GM23338 (cell line): ENCODE data around the gene UTP3. TPM values are rescaled to one million over a fixed set of nuclear protein-coding genes. Genes with fewer than 3 reads are reported as not detected.

ENCODE experiments used
- ATAC-seq: fragments of 200-7000 bp; cut with Tn5 transposase; 3 replicates; pipeline ENCODE4 v1.9.1; 2020
- DNase-seq: peaks from one replicate; pipeline ENCODE4 v3.0.0-alpha.2; 2015; ENCODE audit warnings: low spot score
- H2AFZ ChIP-seq: fragments of 200-600 bp; sonication (generic); 2 replicates; pipeline ENCODE4 v1.8.0; 2016; ENCODE audit warnings: antibody characterized with exemption, mild to moderate bottlenecking, moderate library complexity
- H3F3A ChIP-seq: fragments of 200-600 bp; sonication (generic); replicated peaks from 2 replicates; pipeline ENCODE4 v1.8.0; 2017; ENCODE audit warnings: antibody characterized with exemption, mixed run types, low read depth
- H3K27ac ChIP-seq: fragments of 200-600 bp; sonication (generic); 2 replicates; pipeline ENCODE4 v1.6.1; 2016; ENCODE audit warnings: low read depth
- H3K27me3 ChIP-seq: fragments of 200-600 bp; sonication (generic); 2 replicates; pipeline ENCODE4 v1.8.0; 2016; ENCODE audit warnings: mild to moderate bottlenecking, mixed run types, moderate library complexity; ENCODE audit not compliant: insufficient read depth
- H3K36me3 ChIP-seq: fragments of 200-600 bp; sonication (generic); 2 replicates; pipeline ENCODE4 v1.8.0; 2016; ENCODE audit warnings: mild to moderate bottlenecking; ENCODE audit not compliant: insufficient read depth
- H3K4me1 ChIP-seq: fragments of 200-600 bp; sonication (generic); 2 replicates; pipeline ENCODE4 v1.8.0; 2016; ENCODE audit warnings: mild to moderate bottlenecking, moderate library complexity; ENCODE audit not compliant: insufficient read depth
- H3K4me2 ChIP-seq: fragments of 200-600 bp; sonication (generic); 2 replicates; pipeline ENCODE4 v1.7.1; 2017; ENCODE audit warnings: mixed run types
- H3K4me3 ChIP-seq: fragments of 200-600 bp; sonication (generic); 2 replicates; pipeline ENCODE4 v1.6.1; 2016; ENCODE audit warnings: mixed run types
- H3K79me2 ChIP-seq: fragments of 200-600 bp; sonication (generic); replicated peaks from 2 replicates; pipeline ENCODE4 v1.8.0; 2017; ENCODE audit warnings: mild to moderate bottlenecking; ENCODE audit not compliant: insufficient read depth
- H3K9me2 ChIP-seq: fragments of 200-600 bp; sonication (generic); 2 replicates; pipeline ENCODE4 v1.8.0; 2017; ENCODE audit not compliant: insufficient read depth
- H4K20me1 ChIP-seq: fragments of 200-600 bp; sonication (generic); replicated peaks from 2 replicates; pipeline ENCODE4 v1.8.0; 2017; ENCODE audit warnings: mild to moderate bottlenecking; ENCODE audit not compliant: insufficient read depth
- H3K27ac Mint-ChIP-seq: 2 replicates; pipeline ENCODE4 v1.8.0; 2020; ENCODE audit warnings: inconsistent platforms, mild to moderate bottlenecking, moderate library complexity, mixed read lengths
- H3K27me3 Mint-ChIP-seq: 3 replicates; pipeline ENCODE4 v1.8.0; 2022; ENCODE audit warnings: low read depth, mild to moderate bottlenecking, moderate library complexity, mixed read lengths, inconsistent platforms; ENCODE audit not compliant: insufficient read depth, poor library complexity
- H3K36me3 Mint-ChIP-seq: 3 replicates; pipeline ENCODE4 v1.8.0; 2021; ENCODE audit warnings: low read depth, mild to moderate bottlenecking, inconsistent platforms, moderate library complexity, mixed read lengths
- H3K4me1 Mint-ChIP-seq: 3 replicates; pipeline ENCODE4 v1.8.0; 2020; ENCODE audit warnings: mild to moderate bottlenecking, inconsistent platforms, mixed read lengths
- H3K4me3 Mint-ChIP-seq: 3 replicates; pipeline ENCODE4 v1.8.0; 2021; ENCODE audit warnings: moderate library complexity, mild to moderate bottlenecking, inconsistent platforms, mixed read lengths
- H3K9me3 Mint-ChIP-seq: 3 replicates; pipeline ENCODE4 v1.8.0; 2020; ENCODE audit warnings: moderate library complexity, mild to moderate bottlenecking, inconsistent platforms, mixed read lengths
- CREB1 ChIP-seq: fragments of 250-450 bp; sonication (Bioruptor Pico); IDR thresholded peaks from 2 replicates; pipeline ENCODE4 v1.5.0; 2020; ENCODE audit warnings: low read depth, mild to moderate bottlenecking, moderate library complexity
- EZH2 ChIP-seq: fragments of 200-600 bp; sonication (generic); IDR thresholded peaks from one replicate; pipeline ENCODE4 v1.8.0; 2017; ENCODE audit warnings: antibody characterized with exemption, mild to moderate bottlenecking, low read depth; ENCODE audit not compliant: unreplicated experiment
- JUNB ChIP-seq: IDR thresholded peaks from one replicate; pipeline ENCODE4 v1.6.1; 2016; ENCODE audit warnings: antibody characterized with exemption; ENCODE audit not compliant: unreplicated experiment
- NANOG ChIP-seq: IDR thresholded peaks from 2 replicates; pipeline ENCODE4 v1.6.1; 2016; ENCODE audit warnings: antibody characterized with exemption, borderline replicate concordance
- POLR2AphosphoS5 ChIP-seq: IDR thresholded peaks from 2 replicates; pipeline ENCODE4 v1.6.1; 2016; ENCODE audit warnings: antibody characterized with exemption, low read depth
- ZNF114 ChIP-seq: fragments of 250-450 bp; sonication (Bioruptor Pico); IDR thresholded peaks from 2 replicates; pipeline ENCODE4 v1.5.0; 2020; ENCODE audit warnings: mild to moderate bottlenecking, moderate library complexity
- polyA plus RNA-seq: library from polyadenylated mRNA; unstranded; fragments of >200 nt; fragmentation: Nextera tagmentation; extraction: Ambion mirVana; gene quantifications from 2 replicates; pipeline ENCODE4 v1.2.1, GENCODE V29; 2016
- total RNA-seq: library from RNA; depleted of rRNA; stranded (reverse); fragments of >200 nt; shearing (Covaris generic); gene quantifications from 2 replicates; pipeline ENCODE4 v1.2.3, GENCODE V29; 2014
- TF ChIP-seq, protein P1 (sequence below): fragments of 250-450 bp; sonication (Bioruptor Pico); IDR thresholded peaks from 2 replicates; pipeline ENCODE4 v1.5.0; 2020; ENCODE audit warnings: mild to moderate bottlenecking, moderate library complexity
- TF ChIP-seq, protein P2 (sequence below), 2 experiments: fragments of 200-600 bp in 1 of 2; sonication (generic) in 1 of 2; conservative IDR thresholded peaks; 2 replicates each; pipeline versions ENCODE4 v1.5.1 to v1.6.1; 2016 to 2017; ENCODE audit warnings: antibody characterized with exemption in 2 of 2, low read depth in 2 of 2, mild to moderate bottlenecking in 2 of 2, moderate library complexity in 1 of 2

Gene UTP3
- total and polyA plus RNA-seq, 2 experiments from 2014 or later: 36.9 to 44.3 TPM

- TF ChIP-seq, protein P1, sequence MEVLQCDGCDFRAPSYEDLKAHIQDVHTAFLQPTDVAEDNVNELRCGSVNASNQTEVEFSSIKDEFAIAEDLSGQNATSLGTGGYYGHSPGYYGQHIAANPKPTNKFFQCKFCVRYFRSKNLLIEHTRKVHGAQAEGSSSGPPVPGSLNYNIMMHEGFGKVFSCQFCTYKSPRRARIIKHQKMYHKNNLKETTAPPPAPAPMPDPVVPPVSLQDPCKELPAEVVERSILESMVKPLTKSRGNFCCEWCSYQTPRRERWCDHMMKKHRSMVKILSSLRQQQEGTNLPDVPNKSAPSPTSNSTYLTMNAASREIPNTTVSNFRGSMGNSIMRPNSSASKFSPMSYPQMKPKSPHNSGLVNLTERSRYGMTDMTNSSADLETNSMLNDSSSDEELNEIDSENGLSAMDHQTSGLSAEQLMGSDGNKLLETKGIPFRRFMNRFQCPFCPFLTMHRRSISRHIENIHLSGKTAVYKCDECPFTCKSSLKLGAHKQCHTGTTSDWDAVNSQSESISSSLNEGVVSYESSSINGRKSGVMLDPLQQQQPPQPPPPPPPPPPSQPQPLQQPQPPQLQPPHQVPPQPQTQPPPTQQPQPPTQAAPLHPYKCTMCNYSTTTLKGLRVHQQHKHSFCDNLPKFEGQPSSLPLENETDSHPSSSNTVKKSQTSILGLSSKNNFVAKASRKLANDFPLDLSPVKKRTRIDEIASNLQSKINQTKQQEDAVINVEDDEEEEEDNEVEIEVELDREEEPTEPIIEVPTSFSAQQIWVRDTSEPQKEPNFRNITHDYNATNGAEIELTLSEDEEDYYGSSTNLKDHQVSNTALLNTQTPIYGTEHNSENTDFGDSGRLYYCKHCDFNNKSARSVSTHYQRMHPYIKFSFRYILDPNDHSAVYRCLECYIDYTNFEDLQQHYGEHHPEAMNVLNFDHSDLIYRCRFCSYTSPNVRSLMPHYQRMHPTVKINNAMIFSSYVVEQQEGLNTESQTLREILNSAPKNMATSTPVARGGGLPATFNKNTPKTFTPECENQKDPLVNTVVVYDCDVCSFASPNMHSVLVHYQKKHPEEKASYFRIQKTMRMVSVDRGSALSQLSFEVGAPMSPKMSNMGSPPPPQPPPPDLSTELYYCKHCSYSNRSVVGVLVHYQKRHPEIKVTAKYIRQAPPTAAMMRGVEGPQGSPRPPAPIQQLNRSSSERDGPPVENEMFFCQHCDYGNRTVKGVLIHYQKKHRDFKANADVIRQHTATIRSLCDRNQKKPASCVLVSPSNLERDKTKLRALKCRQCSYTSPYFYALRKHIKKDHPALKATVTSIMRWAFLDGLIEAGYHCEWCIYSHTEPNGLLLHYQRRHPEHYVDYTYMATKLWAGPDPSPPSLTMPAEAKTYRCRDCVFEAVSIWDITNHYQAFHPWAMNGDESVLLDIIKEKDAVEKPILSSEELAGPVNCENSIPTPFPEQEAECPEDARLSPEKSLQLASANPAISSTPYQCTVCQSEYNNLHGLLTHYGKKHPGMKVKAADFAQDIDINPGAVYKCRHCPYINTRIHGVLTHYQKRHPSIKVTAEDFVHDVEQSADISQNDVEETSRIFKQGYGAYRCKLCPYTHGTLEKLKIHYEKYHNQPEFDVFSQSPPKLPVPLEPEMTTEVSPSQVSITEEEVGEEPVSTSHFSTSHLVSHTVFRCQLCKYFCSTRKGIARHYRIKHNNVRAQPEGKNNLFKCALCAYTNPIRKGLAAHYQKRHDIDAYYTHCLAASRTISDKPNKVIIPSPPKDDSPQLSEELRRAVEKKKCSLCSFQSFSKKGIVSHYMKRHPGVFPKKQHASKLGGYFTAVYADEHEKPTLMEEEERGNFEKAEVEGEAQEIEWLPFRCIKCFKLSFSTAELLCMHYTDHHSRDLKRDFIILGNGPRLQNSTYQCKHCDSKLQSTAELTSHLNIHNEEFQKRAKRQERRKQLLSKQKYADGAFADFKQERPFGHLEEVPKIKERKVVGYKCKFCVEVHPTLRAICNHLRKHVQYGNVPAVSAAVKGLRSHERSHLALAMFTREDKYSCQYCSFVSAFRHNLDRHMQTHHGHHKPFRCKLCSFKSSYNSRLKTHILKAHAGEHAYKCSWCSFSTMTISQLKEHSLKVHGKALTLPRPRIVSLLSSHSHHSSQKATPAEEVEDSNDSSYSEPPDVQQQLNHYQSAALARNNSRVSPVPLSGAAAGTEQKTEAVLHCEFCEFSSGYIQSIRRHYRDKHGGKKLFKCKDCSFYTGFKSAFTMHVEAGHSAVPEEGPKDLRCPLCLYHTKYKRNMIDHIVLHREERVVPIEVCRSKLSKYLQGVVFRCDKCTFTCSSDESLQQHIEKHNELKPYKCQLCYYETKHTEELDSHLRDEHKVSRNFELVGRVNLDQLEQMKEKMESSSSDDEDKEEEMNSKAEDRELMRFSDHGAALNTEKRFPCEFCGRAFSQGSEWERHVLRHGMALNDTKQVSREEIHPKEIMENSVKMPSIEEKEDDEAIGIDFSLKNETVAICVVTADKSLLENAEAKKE: no peak
- no peak for TF ChIP-seq CREB1
- TF ChIP-seq POLR2AphosphoS5: no peak
- no peak for TF ChIP-seq NANOG
- TF ChIP-seq, protein P2, sequence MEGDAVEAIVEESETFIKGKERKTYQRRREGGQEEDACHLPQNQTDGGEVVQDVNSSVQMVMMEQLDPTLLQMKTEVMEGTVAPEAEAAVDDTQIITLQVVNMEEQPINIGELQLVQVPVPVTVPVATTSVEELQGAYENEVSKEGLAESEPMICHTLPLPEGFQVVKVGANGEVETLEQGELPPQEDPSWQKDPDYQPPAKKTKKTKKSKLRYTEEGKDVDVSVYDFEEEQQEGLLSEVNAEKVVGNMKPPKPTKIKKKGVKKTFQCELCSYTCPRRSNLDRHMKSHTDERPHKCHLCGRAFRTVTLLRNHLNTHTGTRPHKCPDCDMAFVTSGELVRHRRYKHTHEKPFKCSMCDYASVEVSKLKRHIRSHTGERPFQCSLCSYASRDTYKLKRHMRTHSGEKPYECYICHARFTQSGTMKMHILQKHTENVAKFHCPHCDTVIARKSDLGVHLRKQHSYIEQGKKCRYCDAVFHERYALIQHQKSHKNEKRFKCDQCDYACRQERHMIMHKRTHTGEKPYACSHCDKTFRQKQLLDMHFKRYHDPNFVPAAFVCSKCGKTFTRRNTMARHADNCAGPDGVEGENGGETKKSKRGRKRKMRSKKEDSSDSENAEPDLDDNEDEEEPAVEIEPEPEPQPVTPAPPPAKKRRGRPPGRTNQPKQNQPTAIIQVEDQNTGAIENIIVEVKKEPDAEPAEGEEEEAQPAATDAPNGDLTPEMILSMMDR (conservative IDR thresholded peaks at IDR 0.05; ENCODE audit: low read depth in 2 of 2): no peak
These were observed 36.1 kb downstream of the UTP3 start (continued) for GRCh38 chr4:70724463-70724862.

DNA sequence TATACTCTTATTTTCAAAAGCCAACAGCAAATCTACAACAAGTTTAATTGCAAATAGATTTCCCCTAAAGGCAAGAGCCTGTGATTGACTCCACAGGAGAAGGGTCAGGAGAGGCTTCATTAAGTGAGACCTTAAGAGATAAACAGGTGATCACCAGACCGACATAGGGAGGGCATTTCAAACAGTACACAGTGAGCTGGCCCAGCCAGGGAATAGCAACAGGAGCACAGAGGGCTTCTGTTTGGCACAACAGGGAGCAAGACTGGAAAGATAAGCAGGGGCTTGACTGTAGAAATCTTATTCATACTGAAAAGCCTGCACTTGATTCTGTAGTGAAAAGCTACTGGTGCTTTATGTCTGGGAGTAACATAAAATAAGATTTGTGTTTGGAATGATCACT is 37.3 kb downstream of the UTP3 start:
- H3K4me1 ChIP-seq: peaks cover 16% of the 10 kb centered on the region
- no peak overlapping the region for H3K4me2 ChIP-seq
- ATAC-seq (no peak), DNase-seq (no peak)
- no peaks in the 10 kb centered on the region for H4K20me1 ChIP-seq
- no peaks in the 10 kb centered on the region for H3K36me3 ChIP-seq
- no peaks in the 10 kb centered on the region for H3K9me2 ChIP-seq
- no peak overlapping the region for H3K27ac ChIP-seq
- H3F3A ChIP-seq: no peaks in the 10 kb centered on the region
- peaks cover 19% of the 10 kb centered on the region for H3K79me2 ChIP-seq
- Mint-ChIP-seq H3K36me3 (no peaks in the 10 kb centered on the region), H3K4me1 (peaks cover 16% of the 10 kb centered on the region), H3K4me3 (no peak overlapping the region), H3K27ac (no peak overlapping the region), H3K27me3 (peaks cover 4% of the 10 kb centered on the region), H3K9me3 (no peaks in the 10 kb centered on the region)
- H3K4me3 ChIP-seq: no peak overlapping the region
- no peak overlapping the region for H2AFZ ChIP-seq
- H3K27me3 ChIP-seq: no peaks in the 10 kb centered on the region
- TF ChIP-seq EZH2 (no peak), POLR2AphosphoS5 (no peak), JUNB (no peak), CREB1 (no peak), NANOG (no peak), ZNF114 (no peak)
- TF ChIP-seq, protein P1: no peak
